NCI-H460 (cell line): ENCODE results near the gene SPATS2. TPM values are rescaled to one million over a fixed set of nuclear protein-coding genes. Genes with fewer than 3 reads are reported as not detected.
A peak's percentile ranks its signal among the peaks of the same experiment; 100 is the strongest.

Source experiments
- DNase-seq: peaks from one replicate; pipeline ENCODE4 v3.0.0-alpha.2; 2016; ENCODE audit warnings: low read depth; ENCODE audit errors: extremely low read depth
- total RNA-seq: library from RNA; depleted of rRNA; stranded (reverse); fragments of >200 nt; shearing (Covaris generic); gene quantifications from 2 replicates; pipeline ENCODE4 v1.2.3, GENCODE V29; 2014

SPATS2 gene
- total RNA-seq, 1 experiment from 2014 or later, result 30.4 TPM

- DNase-seq, result no peak
These were observed 31.9 kb upstream of the SPATS2 start for GRCh38 chr12:49335118-49335954.

- no peak for DNase-seq
These were observed 31.2 kb upstream of the SPATS2 start for GRCh38 chr12:49335955-49336644.

GRCh38 chr12:49336645-49337584 lies 30.3 kb upstream of the SPATS2 start, which contains the start of gene C1QL4:
TSS of gene C1QL4 (minus strand) at chr12:49337188. CDS start at chr12:49336477, 711 bp downstream.
- peak; percentile 69 for DNase-seq

- DNase-seq, result no peak
These were observed 28.3 kb upstream of the SPATS2 start for GRCh38 chr12:49338830-49339463.

GRCh38 chr12:49339464-49339861 lies 27.8 kb upstream of the SPATS2 start:
- no peak for DNase-seq

GRCh38 chr12:49340095-49340870 lies 27.0 kb upstream of the SPATS2 start:
- no peak for DNase-seq

GRCh38 chr12:49340971-49341776 lies 26.1 kb upstream of the SPATS2 start:
- no peak for DNase-seq

GRCh38 chr12:49341777-49342065 lies 25.5 kb upstream of the SPATS2 start:
- no peak for DNase-seq

GRCh38 chr12:49342066-49342913 lies 25.0 kb upstream of the SPATS2 start:
- DNase-seq, result peak; percentile 82

GRCh38 chr12:49342914-49343731 lies 24.1 kb upstream of the SPATS2 start:
- DNase-seq, result no peak

- no peak for DNase-seq
These were observed 22.7 kb upstream of the SPATS2 start for GRCh38 chr12:49344486-49345050.

GRCh38 chr12:49345051-49345824 lies 22.0 kb upstream of the SPATS2 start:
- DNase-seq, result no peak

GRCh38 chr12:49345825-49346658 lies 21.2 kb upstream of the SPATS2 start:
- no peak for DNase-seq

- DNase-seq, result no peak
These were observed 20.5 kb upstream of the SPATS2 start, which contains the start of gene DNAJC22 for GRCh38 chr12:49346659-49347310. TSS of gene DNAJC22 (plus strand) at chr12:49346888. CDS start at chr12:49348873, 1,985 bp downstream.
